HuH-7 (cell line): Measurements from ENCODE around the gene GPR37L1.
"Not testable (repeated sequence)": the region's sequence is repeated elsewhere in the genome, so short reads cannot be mapped to it uniquely, and the experiment has no call there.

ENCODE experiments used
- DNase-seq: peaks from one replicate; pipeline ENCODE4 v3.0.0; 2011; ENCODE audit warnings: low spot score

Gene GPR37L1

GRCh38 chr1:202168861-202169260 lies 46.1 kb downstream of the GPR37L1 start:
- DNase-seq, result no peak

DNA sequence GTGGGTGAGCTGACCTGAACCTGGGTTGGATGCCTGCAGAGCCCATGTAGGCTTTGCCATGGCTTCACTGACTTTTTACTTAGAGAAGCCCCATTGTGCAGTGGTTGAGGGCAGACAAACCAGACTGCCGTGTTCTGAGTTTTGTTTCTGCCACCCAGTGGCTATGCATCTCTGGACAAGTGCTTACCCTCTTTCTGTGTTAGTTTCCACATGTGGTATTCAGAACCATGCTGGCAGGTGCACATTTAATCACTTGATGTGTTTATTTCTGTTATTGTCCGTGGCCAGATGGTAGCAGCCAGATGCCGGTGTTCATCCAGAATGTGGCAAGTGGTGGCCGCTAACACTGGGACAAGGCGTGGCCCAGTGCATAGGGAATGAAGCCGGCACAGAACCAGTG lies 48.0 kb downstream of the GPR37L1 start:
- DNase-seq, result no peak

DNA sequence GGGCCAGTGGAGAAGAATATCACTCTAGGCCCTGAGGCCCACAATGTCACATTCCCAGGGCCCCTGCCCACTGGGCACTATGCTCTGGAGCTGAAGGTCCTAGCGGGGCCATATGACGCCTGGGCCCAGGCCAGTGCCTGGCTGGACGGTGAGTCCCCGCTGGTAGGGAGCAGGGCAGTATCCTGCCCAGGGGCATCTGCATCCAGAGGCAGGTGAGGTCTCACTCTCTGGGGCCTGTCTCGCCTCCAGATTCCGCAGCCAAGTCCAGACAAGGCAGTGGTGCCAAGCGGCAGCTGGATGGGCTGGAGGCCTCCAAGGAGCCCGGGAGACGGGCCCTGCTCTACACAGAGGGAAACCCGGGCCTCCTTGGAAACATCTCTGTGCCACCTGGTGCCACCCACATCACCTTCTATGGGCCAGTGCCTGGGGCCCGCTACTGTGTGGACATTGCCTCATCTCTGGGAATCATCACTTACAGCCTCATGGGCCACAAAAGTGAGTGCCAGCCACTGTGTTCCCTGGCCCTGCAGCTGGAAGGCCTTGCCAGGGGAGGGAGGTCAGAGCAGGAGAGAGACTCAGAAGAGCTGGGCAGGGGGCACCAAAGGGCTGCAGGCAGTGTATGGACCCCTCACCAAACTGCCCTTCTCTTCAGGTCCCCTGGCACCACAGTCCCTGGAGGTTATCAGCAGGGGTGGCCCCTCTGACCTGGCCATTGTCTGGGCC lies 48.7 kb downstream of the GPR37L1 start:
- no peak for DNase-seq

DNA sequence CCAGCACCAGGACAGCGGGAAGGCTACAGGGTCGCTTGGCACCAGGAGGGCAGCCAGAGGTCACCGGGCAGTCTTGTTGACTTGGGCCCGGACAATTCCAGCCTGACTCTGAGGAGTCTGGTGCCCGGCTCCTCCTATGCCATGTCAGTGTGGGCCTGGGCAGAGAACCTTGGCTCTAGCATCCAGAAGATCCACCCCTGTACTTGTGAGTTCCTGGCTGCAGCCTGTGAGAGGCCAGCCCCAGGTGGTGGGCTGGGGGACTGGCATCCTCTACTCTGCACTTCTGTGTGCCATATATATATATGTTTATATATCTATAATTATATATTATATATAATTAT lies 49.3 kb downstream of the GPR37L1 start:
- DNase-seq, result no peak

DNA sequence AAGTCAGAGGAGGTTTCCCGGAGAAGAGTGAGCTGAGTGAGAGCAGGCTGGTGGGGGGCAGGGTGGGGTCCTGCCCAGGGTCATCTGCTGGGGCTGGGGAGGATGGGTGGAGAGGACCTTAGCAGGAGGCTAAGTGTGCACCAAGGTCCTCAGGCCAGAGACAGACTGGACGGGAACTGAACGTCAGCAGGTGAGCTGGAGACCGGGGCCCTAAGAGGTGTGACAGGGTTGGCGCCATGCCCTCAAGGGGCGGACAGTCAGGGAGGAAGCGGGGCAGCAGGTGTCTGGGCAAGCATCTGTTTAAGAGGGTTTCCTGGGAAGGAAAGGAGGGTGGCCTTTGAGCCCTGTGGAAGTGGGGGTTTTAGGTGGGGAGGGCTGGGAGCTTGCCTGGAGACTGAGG lies 51.3 kb downstream of the GPR37L1 start:
- DNase-seq, result no peak

- DNase-seq, result no peak
These were observed 54.5 kb downstream of the GPR37L1 start for GRCh38 chr1:202176949-202177927.

DNA sequence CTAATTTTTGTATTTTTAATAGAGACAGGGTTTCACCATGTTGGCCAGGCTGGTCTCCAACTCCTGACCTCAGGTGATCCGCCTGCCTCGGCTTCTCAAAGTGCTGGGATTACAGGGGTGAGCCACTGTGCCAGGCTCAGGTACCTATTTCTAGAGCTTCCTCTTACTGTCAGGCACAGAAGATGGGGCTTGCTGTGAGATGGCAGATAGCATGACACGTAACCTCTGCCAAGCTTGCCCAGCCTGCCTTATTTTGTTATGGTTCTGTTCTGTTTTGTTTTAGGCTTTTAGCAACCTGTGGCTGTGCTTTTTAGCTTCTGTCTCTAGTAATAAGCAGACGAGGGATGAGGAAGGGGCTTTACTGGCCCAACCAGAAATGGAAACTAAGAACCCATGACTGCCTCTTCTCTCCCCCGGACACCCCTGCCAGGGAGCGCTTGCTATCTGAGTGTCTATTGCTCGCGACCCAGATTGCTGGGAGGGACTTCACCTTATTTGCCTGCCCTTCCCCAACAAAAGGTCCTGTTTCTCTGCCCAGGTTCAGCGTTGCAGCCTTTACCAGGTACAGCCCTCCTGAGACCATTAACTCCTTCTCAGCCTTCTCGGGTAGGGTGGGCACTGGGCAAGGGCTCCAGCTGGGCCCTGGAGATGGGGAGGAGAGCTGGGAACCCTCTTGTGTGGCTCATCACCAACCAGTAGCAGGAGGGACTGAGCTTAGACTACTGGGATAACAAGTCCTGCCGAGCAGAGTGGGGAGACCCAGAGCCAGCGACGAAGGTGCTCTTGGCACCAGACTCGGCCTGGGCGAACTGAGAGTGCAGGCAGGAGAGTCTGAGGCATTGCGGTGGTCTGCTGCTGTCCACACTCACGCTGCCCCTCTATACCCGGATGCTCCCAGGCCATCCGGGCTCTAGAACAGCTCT lies 57.4 kb downstream of the GPR37L1 start:
- no peak for DNase-seq

GRCh38 chr1:202180751-202181139 lies 58.0 kb downstream of the GPR37L1 start:
- DNase-seq, result not testable (repeated sequence)

DNA sequence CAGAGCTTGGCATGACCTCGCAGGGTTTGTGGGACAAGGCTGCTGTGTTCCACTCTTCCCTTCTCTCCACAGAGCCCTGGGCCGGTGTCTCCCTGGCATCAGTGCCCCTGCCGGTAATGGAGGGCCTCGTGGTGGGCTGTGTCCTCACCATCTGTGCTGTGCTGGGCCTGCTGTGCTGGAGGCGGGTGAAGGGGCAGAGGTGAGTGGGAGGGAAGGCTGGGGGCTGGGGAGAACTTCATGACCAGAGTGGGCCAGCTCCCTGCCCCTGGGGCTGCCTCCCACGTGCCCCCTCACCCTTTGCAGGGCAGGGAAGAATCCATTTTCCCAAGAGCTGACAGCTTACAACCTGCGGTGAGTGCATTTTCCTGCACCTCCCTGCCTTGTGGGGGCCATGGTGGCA lies 58.9 kb downstream of the GPR37L1 start:
- DNase-seq, result no peak

GRCh38 chr1:202182040-202182877 lies 59.5 kb downstream of the GPR37L1 start:
- DNase-seq, result no peak
